Testis (tissue), 2 donors: ENCODE data around the gene PLEKHO1.

Experiments
- POLR2A ChIP-seq: fragments of 450-650 bp; IDR thresholded peaks from one replicate; pipeline ENCODE4 v1.6.1; 2017; ENCODE audit warnings: antibody characterized with exemption, mild to moderate bottlenecking, moderate library complexity
- TF ChIP-seq, protein P1 (sequence below), 3 experiments: fragments of 450-650 bp in 2 of 3; fragments of 200-600 bp in 1 of 3; sonication (generic) in 1 of 3; IDR thresholded peaks; one replicate each; pipeline ENCODE4 v1.5.1; 2016 to 2019; ENCODE audit warnings: antibody characterized with exemption in 3 of 3, mild to moderate bottlenecking in 2 of 3, moderate library complexity in 1 of 3

DNA sequence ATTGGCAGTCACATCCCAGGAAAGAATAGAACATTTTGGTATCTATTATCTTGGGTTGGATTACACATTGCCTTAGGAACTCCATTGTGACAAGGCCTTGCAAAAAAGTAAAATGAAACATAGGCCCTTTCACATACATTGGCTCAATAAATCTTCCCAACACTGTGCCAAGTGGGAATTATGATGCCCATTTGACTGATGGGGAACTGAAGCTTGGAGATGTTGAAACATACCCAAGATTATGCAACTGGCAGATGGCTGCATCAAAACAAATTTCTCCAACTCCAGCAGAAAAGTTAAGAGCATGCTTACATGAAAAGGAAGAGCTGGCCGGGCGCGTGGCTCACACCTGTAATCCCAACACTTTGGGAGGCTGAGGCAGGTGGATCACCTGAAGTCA, 26.9 kb downstream of the PLEKHO1 start:
- TF ChIP-seq, protein P1, sequence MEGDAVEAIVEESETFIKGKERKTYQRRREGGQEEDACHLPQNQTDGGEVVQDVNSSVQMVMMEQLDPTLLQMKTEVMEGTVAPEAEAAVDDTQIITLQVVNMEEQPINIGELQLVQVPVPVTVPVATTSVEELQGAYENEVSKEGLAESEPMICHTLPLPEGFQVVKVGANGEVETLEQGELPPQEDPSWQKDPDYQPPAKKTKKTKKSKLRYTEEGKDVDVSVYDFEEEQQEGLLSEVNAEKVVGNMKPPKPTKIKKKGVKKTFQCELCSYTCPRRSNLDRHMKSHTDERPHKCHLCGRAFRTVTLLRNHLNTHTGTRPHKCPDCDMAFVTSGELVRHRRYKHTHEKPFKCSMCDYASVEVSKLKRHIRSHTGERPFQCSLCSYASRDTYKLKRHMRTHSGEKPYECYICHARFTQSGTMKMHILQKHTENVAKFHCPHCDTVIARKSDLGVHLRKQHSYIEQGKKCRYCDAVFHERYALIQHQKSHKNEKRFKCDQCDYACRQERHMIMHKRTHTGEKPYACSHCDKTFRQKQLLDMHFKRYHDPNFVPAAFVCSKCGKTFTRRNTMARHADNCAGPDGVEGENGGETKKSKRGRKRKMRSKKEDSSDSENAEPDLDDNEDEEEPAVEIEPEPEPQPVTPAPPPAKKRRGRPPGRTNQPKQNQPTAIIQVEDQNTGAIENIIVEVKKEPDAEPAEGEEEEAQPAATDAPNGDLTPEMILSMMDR (IDR thresholded peaks at IDR 0.05): no peak
- no peak for TF ChIP-seq POLR2A
